Thymus (tissue), 11 donors: ENCODE measurements around the gene RTF2. TPM values are rescaled to one million over a fixed set of nuclear protein-coding genes. Genes with fewer than 3 reads are reported as not detected.
"Not testable (repeated sequence)": the region's sequence is repeated elsewhere in the genome, so short reads cannot be mapped to it uniquely, and the experiment has no call there.

ENCODE experiments used
- DNase-seq, 9 donors: peaks; one replicate each; pipeline ENCODE4 v3.0.0-alpha.2; 2013; ENCODE audit warnings: low spot score in 9 of 9, low read depth in 6 of 9, missing footprints in 1 of 9
- H3K27ac ChIP-seq, 2 donors: one replicate each; pipeline ENCODE4 v1.5.1; 2013; ENCODE audit warnings: control low read depth in 1 of 2, low read depth in 1 of 2, low read length in 1 of 2, mild to moderate bottlenecking in 1 of 2, moderate library complexity in 1 of 2
- H3K27me3 ChIP-seq, 2 donors: one replicate each; pipeline ENCODE4 v1.5.1; 2013; ENCODE audit warnings: low read length in 1 of 2; ENCODE audit not compliant: control insufficient read depth in 2 of 2, insufficient read depth in 1 of 2
- H3K36me3 ChIP-seq, 2 donors: one replicate each; pipeline ENCODE4 v1.5.1; 2013; ENCODE audit warnings: low read length in 1 of 2, mild to moderate bottlenecking in 1 of 2, moderate library complexity in 1 of 2; ENCODE audit not compliant: control insufficient read depth in 2 of 2, insufficient read depth in 2 of 2
- H3K4me1 ChIP-seq, 2 donors: one replicate each; pipeline ENCODE4 v1.5.1; 2013; ENCODE audit warnings: low read length in 2 of 2; ENCODE audit not compliant: control insufficient read depth in 2 of 2, insufficient read depth in 2 of 2
- H3K4me3 ChIP-seq, 2 donors: one replicate each; pipeline ENCODE4 v1.5.1; 2013; ENCODE audit warnings: low read length in 2 of 2, control low read depth in 1 of 2, mild to moderate bottlenecking in 1 of 2
- H3K9me3 ChIP-seq, 2 donors: one replicate each; pipeline ENCODE4 v1.5.1; 2013; ENCODE audit warnings: low read length in 1 of 2, mild to moderate bottlenecking in 1 of 2; ENCODE audit not compliant: control insufficient read depth in 2 of 2, insufficient read depth in 1 of 2
- WGBS: extraction: QIAGEN DNeasy Blood & Tissue Kit; methylation state at CpG from one replicate; pipeline ENCODE4 v1.1.7; 2013; 5-methylcytosine and 5-hydroxymethylcytosine counted together
- polyA plus RNA-seq: library from polyadenylated mRNA; stranded (reverse); fragments of 200-250 nt; gene quantifications from one replicate; pipeline ENCODE4 v1.2.3, GENCODE V29; 2013
- total RNA-seq: library from RNA; stranded (reverse); fragments of 120-200 nt; gene quantifications from one replicate; pipeline ENCODE4 v1.2.4, GENCODE V29; 2013
- donor health status: healthy.

Gene RTF2
- total and polyA plus RNA-seq, 2 donors = 75.1 to 91.6 TPM

DNA sequence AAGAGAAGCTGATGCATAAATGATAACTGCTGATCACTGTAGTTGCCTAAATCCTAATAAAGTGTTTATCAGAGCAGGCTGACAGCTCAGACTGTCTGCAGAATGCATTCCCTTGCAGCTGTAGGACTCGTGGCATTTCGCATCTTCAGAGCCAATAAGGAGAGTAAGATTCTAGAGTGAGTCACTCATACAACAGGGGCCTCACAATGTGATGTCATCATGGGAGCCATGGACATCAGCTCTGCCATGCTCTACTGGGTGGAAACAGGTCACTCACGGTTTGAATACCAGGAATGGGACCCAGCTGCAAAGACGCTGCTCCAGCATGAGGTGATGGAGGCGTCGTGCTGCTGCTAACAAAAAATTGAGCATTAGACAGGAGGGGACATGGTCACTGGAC, 72.0 kb downstream of the RTF2 start:
- H3K4me1 ChIP-seq = no peaks in the 10 kb centered on the region
- H3K4me3 ChIP-seq = no peak overlapping the region
- 94% methylated on average over 6 of the region's 6 CpGs for WGBS
- H3K9me3 ChIP-seq = no peaks in the 10 kb centered on the region
- no peak for DNase-seq
- H3K36me3 ChIP-seq = no peaks in the 10 kb centered on the region
- H3K27me3 ChIP-seq = no peaks in the 10 kb centered on the region
- no peak overlapping the region for H3K27ac ChIP-seq

DNA sequence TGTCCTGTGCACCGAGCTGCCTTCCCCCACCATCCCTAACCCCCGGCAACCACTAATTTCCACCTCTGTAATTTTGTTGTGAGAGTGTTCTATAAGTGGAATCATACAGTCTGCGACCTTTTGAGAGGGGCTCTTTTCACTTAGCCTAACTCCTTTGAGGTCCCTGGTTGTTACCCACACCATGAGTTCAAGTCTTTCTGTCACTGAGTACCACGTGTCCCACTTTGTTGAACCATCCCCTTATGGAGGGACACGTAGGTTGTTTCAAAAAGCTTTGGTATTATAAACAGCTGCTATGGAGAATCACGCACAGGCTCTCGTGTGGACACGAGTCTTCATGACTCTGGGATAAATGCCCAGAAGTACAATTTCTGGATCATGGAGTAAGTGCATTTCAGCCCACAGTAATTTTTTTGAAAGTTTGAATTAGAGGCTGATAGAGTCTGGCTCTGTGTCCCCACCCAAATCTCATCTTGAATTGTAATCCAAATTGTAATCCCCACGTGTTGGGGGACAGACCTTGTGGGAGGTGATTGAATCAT, 74.1 kb downstream of the RTF2 start:
- no peak overlapping the region for H3K27ac ChIP-seq
- no peak for DNase-seq
- no peaks in the 10 kb centered on the region for H3K4me1 ChIP-seq
- H3K36me3 ChIP-seq = no peaks in the 10 kb centered on the region
- WGBS = 87% methylated on average over 9 of the region's 9 CpGs
- H3K4me3 ChIP-seq = no peak overlapping the region
- H3K27me3 ChIP-seq = no peaks in the 10 kb centered on the region
- no peaks in the 10 kb centered on the region for H3K9me3 ChIP-seq

DNA sequence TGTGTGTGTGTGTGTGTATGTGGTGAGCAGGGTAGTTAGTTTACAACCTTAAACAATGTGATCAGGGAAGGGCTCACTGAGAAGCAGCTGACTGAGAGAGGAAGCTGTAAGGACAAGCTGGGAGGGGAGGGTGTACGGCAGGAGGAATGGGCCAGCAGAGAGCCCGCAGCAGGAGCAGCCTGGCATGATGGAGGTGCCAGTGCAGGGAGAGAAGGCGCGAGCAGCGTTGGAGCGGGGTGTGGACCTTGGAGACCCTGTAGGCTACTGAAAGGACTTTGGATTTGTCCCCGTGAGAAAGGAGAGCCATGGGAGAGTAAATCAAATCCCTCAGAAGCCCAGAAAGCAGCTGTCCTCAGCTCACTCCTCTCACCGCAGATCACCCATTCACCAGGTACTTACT, 83.1 kb downstream of the RTF2 start:
- Histone ChIP-seq H3K27me3 (peaks cover 0 to 2% of the 10 kb centered on the region in 2 donors), H3K36me3 (no peaks in the 10 kb centered on the region), H3K4me3 (no peak overlapping the region), H3K9me3 (no peaks in the 10 kb centered on the region), H3K27ac (no peak overlapping the region), H3K4me1 (no peaks in the 10 kb centered on the region)
- DNase-seq = no peak
- WGBS = 97% methylated on average over 8 of the region's 8 CpGs

DNA sequence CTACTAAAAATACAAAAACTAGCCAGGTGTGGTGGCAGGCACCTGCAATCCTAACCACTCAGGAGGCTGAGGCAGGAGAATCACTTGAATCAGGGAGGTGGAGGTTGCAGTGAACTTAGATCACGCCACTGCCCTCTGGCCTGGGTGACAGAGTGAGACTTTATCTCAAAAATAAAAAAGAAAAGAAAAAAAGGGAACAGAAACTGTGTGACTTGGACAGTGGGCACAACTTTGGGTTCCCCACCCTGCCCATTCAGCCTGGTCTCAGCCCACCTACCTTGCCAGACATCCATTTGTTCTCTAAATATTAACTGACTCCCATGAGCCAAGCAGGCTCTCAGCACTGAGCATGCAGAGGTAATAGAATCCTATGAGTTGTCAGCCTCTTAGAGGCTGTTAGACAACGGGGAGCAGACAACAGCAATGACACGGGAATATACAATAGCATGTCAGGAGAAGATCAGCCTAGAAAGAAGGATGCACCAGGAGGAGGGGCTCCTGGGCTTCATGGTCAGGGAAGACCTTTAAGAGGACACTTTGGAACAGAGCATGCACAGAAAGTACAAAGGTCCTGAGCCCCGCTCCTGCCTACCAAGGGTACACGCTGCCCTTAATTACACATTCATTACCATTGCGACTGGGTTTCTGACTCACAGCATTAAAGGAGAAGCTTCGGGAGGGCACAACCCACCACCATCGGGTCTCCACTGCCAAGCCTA, 84.6 kb downstream of the RTF2 start:
- H3K4me1 ChIP-seq = no peaks in the 10 kb centered on the region
- WGBS = 89% methylated on average over 8 of the region's 8 CpGs
- no peak overlapping the region for H3K27ac ChIP-seq

DNA sequence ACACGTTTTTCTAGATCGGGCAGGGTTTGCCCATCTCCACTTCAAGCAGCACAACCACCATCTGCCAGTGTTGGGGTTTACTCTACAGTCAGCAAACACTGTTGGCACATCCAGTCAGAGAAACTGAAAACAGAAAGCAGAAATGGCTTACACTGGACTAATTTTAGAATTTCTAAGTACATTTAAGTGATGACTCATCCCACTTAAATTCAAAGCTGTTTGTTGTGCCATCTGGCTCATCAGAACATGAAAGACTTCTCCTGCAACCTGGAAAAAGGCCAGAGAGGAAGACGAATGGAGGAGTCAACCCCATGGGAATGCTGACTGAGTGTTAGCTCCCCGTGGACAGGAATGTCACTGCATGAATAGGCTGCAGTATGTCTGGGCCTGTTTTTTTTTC, 86.4 kb downstream of the RTF2 start:
- 1% methylated on average over 4 of the region's 4 CpGs for WGBS
- peak in 2 of 9 donors; percentile 13 to 27 for DNase-seq
- H3K27ac ChIP-seq = no peak overlapping the region

More for the DNA sequence above, 84.6 kb downstream of the RTF2 start:
- H3K4me3 ChIP-seq = no peak overlapping the region
- H3K27me3 ChIP-seq = peaks cover 0 to 2% of the 10 kb centered on the region in 2 donors
- DNase-seq = no peak
- H3K36me3 ChIP-seq = no peaks in the 10 kb centered on the region
- H3K9me3 ChIP-seq = no peaks in the 10 kb centered on the region

DNA sequence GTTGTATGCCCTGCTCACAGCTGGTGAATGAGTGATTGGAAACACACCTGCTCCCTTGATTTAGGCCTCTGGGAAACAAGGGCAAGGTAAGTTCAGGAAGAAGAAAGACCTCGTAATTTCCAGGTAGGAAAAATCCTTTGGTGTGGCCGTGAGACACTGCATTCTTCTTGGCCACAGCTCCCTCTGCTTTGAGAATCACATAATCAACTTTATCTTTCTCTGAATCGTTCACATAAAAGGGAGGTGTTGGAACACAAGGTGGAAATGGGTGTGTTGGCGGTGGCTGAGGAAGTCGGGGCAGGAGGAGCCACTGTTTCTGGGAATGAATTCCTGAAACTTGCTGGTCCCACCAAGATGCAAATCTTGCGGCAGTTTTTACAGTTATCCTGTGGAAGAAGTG, 90.5 kb downstream of the RTF2 start:
- Histone ChIP-seq H3K4me1 (no peaks in the 10 kb centered on the region), H3K27ac (no peak overlapping the region), H3K9me3 (no peaks in the 10 kb centered on the region), H3K36me3 (no peaks in the 10 kb centered on the region), H3K4me3 (no peak overlapping the region), H3K27me3 (no peaks in the 10 kb centered on the region)
- no peak for DNase-seq
- 86% methylated on average over 6 of the region's 6 CpGs for WGBS

More for the DNA sequence above, 86.4 kb downstream of the RTF2 start:
- Histone ChIP-seq H3K4me3 (no peak overlapping the region), H3K9me3 (no peaks in the 10 kb centered on the region), H3K36me3 (no peaks in the 10 kb centered on the region), H3K27me3 (peaks cover 0 to 2% of the 10 kb centered on the region in 2 donors), H3K4me1 (no peaks in the 10 kb centered on the region)

DNA sequence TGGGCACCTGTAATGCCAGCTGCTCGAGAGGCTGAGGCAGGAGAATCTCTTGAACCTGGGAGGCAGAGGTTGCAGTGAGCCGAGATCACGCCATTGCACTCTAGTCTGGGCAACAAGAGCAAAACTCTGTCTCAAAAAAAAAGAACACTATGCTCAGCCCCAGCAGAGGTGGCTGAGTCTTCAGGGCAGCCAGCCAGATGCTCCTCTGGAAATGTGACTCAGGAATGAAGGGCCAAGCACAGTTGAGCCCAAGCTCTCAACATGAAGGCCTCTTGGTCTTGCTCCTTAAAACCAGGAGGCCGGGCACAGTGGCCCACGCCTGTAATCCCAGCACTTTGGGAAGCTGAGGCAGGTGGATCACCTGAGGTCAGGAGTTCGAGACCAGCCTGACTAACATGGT, 96.1 kb downstream of the RTF2 start:
- not testable (repeated sequence) for DNase-seq, H3K9me3 ChIP-seq, H3K4me1 ChIP-seq, H3K4me3 ChIP-seq, H3K27me3 ChIP-seq, H3K27ac ChIP-seq, H3K36me3 ChIP-seq
- 90% methylated on average over 6 of the region's 6 CpGs for WGBS

DNA sequence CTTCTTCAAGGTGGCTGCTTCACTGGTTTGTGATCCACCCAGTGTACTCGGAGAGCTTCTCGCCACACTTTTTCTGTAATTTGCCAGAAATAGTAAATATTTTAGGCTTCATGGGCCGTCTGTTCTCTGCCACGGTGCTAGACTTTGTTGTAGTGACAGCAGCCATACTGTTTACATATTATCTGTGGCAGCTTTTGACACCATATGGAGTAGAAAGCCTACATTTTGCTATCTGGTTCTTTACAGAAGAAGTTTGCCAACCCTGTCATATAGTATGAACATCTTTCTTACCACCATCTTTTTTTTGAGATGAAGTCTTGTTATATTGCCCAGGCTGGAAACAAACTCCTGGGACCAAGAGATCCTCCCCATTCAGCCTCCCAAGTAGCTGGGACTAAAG, 97.1 kb downstream of the RTF2 start:
- no peaks in the 10 kb centered on the region for H3K4me1 ChIP-seq
- H3K36me3 ChIP-seq = no peaks in the 10 kb centered on the region
- H3K27ac ChIP-seq = no peak overlapping the region
- no peaks in the 10 kb centered on the region for H3K27me3 ChIP-seq
- H3K9me3 ChIP-seq = no peaks in the 10 kb centered on the region
- H3K4me3 ChIP-seq = no peak overlapping the region
- DNase-seq = no peak
- WGBS = 90% methylated on average over 4 of the region's 4 CpGs

DNA sequence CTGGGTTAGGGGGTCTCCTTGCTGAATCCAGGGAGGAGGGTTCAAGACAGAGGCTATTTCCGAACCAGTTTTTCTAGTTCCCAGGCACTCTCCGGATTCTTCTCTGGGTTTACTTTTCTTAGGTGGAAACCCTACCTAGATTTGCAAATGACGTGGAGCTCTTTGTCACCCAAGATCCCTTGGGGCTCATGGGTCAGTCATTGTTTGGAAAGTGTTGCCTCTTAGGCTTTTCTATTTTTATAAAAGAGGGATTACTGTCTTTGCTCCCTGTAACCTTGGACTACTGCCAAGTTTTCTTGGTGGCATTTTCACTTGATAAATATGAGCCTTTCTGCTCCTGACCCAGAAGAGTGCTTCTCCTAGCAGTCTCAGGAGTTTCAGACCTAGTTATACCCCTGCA, 98.2 kb downstream of the RTF2 start:
- Histone ChIP-seq H3K27me3 (no peaks in the 10 kb centered on the region), H3K4me1 (no peaks in the 10 kb centered on the region), H3K4me3 (no peak overlapping the region), H3K9me3 (no peaks in the 10 kb centered on the region), H3K36me3 (no peaks in the 10 kb centered on the region), H3K27ac (no peak overlapping the region)
- DNase-seq = no peak
- 93% methylated on average over 3 of the region's 3 CpGs for WGBS
